HG03571 (cell line): ENCODE results near the gene NGRN.

Source experiments
- ATAC-seq: cut with Tn5 transposase; IDR thresholded peaks from one replicate; pipeline ENCODE4 v1.9.1; 2021; ENCODE audit not compliant: unreplicated experiment

The NGRN gene

GRCh38 chr15:90265271-90266060 is at the start of gene NGRN:
NGRN (plus strand) TSS chr15:90265672; CDS start chr15:90265713, 41 bp downstream.
- peak; percentile 85 for ATAC-seq

GRCh38 chr15:90217671-90218394 is 47.6 kb upstream of the NGRN start:
- ATAC-seq, result no peak

GRCh38 chr15:90219421-90220141 is 45.9 kb upstream of the NGRN start:
- no peak for ATAC-seq

DNA sequence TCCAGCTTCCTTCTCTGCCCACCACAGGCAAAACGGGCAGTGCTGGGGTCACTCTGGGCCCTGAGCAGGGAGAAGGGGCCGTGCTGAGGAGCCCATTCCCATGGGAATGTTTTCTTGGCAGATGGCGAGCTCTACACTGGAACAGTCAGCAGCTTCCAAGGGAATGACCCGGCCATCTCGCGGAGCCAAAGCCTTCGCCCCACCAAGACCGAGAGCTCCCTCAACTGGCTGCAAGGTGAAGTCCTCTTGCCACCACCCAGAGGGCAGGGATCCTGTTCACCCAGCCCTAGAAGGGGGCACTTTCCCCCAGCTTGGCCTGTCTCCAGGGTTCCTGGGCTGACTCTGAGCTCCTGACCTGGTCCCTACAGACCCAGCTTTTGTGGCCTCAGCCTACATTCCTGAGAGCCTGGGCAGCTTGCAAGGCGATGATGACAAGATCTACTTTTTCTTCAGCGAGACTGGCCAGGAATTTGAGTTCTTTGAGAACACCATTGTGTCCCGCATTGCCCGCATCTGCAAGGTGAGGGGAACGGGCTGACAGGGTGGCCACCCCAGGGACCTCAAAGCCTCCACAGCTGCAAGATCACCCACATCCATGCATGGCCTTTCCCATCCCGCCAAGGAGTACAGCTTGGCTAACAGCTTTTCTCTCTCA is 44.1 kb upstream of the NGRN start:
- no peak for ATAC-seq

DNA sequence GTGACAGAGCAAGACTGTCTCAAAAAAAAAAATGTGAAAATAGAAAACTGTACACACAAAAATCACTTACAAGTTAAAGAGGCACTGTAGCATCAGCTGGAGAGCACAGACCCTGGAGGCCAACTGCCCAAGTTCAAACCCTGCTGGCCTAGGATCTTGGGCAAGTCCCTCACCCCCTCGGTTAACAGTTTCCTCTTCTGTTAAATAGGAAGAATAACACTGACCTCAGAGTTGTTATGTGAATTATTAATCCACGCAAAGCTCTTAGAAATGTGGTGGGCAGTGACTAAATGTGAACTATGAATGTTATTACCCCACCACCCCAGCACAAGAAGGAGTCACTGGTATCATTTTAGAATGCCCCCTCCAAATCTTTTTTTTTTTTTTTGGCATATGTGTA is 42.9 kb upstream of the NGRN start:
- no peak for ATAC-seq

DNA sequence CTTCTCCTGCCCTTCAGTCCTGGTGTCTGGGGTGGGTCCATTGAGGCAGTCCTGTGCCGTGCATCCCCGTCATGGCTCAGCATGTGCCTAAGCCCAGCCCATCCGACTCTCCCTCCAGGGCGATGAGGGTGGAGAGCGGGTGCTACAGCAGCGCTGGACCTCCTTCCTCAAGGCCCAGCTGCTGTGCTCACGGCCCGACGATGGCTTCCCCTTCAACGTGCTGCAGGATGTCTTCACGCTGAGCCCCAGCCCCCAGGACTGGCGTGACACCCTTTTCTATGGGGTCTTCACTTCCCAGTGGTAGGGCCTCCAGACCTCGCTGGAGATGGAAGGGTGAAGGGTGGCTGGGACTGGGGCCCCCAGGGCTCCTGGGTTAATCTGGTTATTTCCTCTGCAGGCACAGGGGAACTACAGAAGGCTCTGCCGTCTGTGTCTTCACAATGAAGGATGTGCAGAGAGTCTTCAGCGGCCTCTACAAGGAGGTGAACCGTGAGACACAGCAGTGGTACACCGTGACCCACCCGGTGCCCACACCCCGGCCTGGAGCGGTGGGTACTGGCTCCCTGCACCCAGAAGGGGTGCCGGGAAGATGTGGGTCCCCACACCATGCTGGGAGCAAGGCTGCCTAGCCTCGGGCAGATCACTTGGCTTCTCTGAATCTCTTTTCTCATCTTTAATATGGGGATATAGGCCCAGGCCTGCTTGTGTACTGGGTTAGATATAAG is 41.9 kb upstream of the NGRN start:
- no peak for ATAC-seq

GRCh38 chr15:90225047-90225446 is 40.4 kb upstream of the NGRN start:
- ATAC-seq, result no peak

- ATAC-seq, result no peak
Observed at GRCh38 chr15:90225504-90226234, 39.8 kb upstream of the NGRN start.

- no peak for ATAC-seq
Observed at GRCh38 chr15:90227336-90227735, 38.1 kb upstream of the NGRN start.

GRCh38 chr15:90227816-90228772 is 37.4 kb upstream of the NGRN start:
- no peak for ATAC-seq

GRCh38 chr15:90228960-90229359 is 36.5 kb upstream of the NGRN start:
- no peak for ATAC-seq

- ATAC-seq, result no peak
Observed at GRCh38 chr15:90230071-90230494, 35.4 kb upstream of the NGRN start.

- no peak for ATAC-seq
Observed at GRCh38 chr15:90230610-90231009, 34.9 kb upstream of the NGRN start.

DNA sequence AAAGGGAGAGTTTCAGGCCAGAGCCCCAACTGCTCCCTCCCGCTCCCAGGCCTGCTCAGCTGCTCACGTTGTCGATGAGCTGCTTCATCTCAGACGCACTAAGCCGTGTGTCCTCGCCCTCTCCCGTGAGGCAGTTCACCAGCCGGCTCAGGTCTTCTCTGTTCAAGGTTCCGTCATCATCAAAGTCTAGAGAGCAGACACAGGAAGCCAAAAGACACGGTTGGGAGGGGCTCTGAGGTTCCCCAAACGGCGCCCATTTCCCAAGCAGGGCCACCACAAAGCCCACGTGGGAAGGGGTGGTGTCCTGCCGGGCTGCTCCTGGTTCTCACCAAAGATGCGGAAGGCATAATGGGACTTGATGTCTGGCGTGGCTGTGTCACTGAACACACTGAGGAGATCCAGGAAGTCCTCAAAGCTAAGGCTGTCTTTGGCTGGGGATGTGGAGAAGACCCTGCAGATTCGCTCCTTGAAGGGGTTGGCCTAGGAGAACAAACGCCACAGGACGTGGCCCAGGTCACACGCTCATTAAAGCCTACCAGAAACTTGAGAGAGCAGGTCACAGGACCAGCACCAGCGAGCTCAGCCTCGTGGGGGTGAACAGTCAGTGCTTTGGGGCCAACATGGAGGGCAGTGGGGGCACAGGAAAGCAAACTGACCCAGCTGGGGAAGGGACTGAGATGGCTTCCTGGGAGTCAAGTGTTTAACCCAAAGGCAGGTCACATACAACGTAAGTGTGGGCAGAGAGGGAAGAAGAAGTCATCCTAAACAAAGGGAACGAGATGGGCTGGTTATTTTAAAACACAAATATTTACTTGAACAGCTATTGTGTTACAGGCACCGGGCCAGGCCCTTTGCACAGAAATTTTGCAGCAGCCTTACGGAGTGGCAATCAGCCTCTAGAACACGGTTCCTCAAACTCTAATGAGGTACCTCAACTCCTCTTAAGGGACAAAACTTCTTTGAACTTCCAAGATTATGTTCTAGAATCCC is 34.1 kb upstream of the NGRN start:
- no peak for ATAC-seq

GRCh38 chr15:90232196-90232595 is 33.3 kb upstream of the NGRN start:
- ATAC-seq, result no peak

GRCh38 chr15:90232941-90233386 is 32.5 kb upstream of the NGRN start:
- ATAC-seq, result no peak

DNA sequence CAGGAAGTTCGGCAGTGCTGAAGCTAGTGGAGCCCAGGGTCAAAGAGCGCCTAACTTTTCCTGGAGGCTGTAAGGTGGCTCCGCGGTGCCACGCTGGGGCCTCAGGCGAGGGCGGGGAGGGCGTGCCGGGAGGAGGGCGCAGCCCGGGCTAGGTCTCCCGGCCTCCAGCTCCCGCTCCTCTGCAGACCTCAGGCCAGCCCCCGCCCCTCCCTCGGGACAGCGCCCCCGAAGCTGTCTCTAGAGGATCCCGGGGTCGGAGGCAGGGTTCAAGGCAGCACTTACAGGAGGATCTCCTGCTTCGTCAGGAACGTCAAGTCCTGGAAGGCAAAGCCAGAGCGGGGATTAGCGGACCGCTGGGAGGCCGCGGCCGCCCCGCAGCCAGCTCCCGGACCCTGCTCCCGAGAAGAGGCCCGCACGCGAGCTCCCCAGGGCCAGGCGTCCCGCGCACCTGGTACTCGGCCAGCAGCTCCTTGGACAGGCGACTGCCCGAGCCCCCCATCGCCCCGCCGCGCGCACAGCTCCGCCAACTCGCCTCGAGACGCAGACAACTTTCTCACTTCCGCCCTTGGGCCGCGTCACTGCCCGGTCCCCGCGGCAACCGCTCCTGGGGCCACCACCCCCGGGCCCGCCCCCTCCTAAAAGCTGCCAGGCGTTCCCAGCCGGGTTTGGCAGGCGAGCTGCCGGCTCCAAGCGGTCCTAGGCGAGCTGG is 31.9 kb upstream of the NGRN start, which contains the start of gene CIB1:
Gene CIB1, minus strand, starts transcription at position 555 of the 709 bp plus-strand sequence. Its CDS starts 56 bp downstream, at position 499.
- peak; percentile 87 for ATAC-seq
